Sigmoid colon (tissue), 7 donors: ENCODE results near the gene DBX2. TPM values are rescaled to one million over a fixed set of nuclear protein-coding genes. Genes with fewer than 3 reads are reported as not detected.

Experiments
- DNase-seq: peaks from one replicate; pipeline ENCODE4 v3.0.0-alpha.2; 2019
- H3K27ac ChIP-seq, 4 donors: fragments of 200-600 bp; sonication (generic); one replicate each; pipeline ENCODE4 v1.5.1; 2016 to 2019; ENCODE audit warnings: mild to moderate bottlenecking in 1 of 4
- H3K27me3 ChIP-seq, 3 donors: fragments of 200-600 bp; sonication (generic); one replicate each; pipeline ENCODE4 v1.5.1; 2019; ENCODE audit warnings: mild to moderate bottlenecking in 1 of 3
- H3K36me3 ChIP-seq, 4 donors: fragments of 200-600 bp; sonication (generic); one replicate each; pipeline ENCODE4 v1.5.1; 2016 to 2019
- H3K4me1 ChIP-seq, 4 donors: fragments of 200-600 bp; sonication (generic); one replicate each; pipeline ENCODE4 v1.5.1; 2017 to 2019
- H3K4me3 ChIP-seq, 4 donors: fragments of 200-600 bp; sonication (generic); one replicate each; pipeline ENCODE4 v1.5.1; 2017 to 2019; ENCODE audit warnings: mild to moderate bottlenecking in 2 of 4, moderate library complexity in 1 of 4
- H3K9me3 ChIP-seq, 4 donors: fragments of 200-600 bp in 3 of 4; sonication (generic) in 3 of 4; one replicate each; pipeline versions ENCODE4 v1.5.1 to v1.6.1; 2013 to 2019
- EP300 ChIP-seq, 4 donors: sonication (generic); formaldehyde crosslinking; IDR thresholded peaks; one replicate each; pipeline ENCODE4 v1.6.1; 2017; ENCODE audit warnings: antibody characterized with exemption in 4 of 4
- POLR2A ChIP-seq, 2 donors: fragments of 450-650 bp; IDR thresholded peaks; one replicate each; pipeline ENCODE4 v1.6.1; 2016; ENCODE audit warnings: antibody characterized with exemption in 2 of 2, mild to moderate bottlenecking in 2 of 2, moderate library complexity in 2 of 2
- POLR2AphosphoS5 ChIP-seq, 4 donors: sonication (generic); formaldehyde crosslinking; IDR thresholded peaks; one replicate each; pipeline ENCODE4 v1.6.1; 2017; ENCODE audit warnings: antibody characterized with exemption in 4 of 4
- WGBS, 2 donors: extraction: QIAGEN DNeasy Blood & Tissue Kit; methylation state at CpG; one replicate each; pipeline ENCODE4 v1.1.7; 2013; 5-methylcytosine and 5-hydroxymethylcytosine counted together
- intact Hi-C: fragments of 100-400 bp; cut with DNase I; formaldehyde crosslinking; loops from one replicate; pipeline ENCODE4 v1.15.1; 2023
- polyA plus RNA-seq, 3 donors: library from polyadenylated mRNA; stranded (reverse); fragments of 200-250 nt; gene quantifications; one replicate each; pipeline ENCODE4 v1.2.3, GENCODE V29; 2013
- total RNA-seq, 4 donors: library from RNA; depleted of rRNA; stranded (reverse); fragments of >200 nt; gene quantifications; one replicate each; pipeline ENCODE4 v1.1.0, GENCODE V29; 2016
- TF ChIP-seq, protein P1 (sequence below), 4 experiments: fragments of 450-650 bp in 3 of 4; fragments of 200-600 bp in 1 of 4; IDR thresholded peaks; one replicate each; pipeline ENCODE4 v1.5.1; 2016 to 2019; ENCODE audit warnings: antibody characterized with exemption in 4 of 4, mild to moderate bottlenecking in 3 of 4, moderate library complexity in 2 of 4
- donor health status: healthy with polysubstance abuse.
- donor health status: Bipolar disorder and iron deficiency.
- donor health status: healthy.

The DBX2 gene
- total and polyA plus RNA-seq, 7 donors: under 0.01 to 0.16 (median 0.01) TPM; not detected in 4

DNA sequence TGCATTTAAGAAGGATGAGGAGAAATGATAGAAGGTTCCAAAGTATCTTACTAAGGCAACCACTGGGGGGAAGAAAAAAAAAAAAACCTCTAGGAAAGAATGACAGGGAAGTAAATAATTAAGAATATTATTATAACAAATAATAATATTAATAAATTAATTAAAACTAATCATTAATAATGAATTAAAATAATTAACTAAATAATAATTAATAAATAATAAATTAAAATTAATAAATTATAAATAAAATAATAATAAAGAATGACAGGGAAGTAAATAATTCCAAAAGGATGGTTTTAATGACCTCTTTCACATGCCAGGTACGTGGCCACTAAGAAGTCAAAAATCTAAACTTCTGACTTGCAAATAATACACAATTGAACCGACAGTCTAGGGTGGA is 9.9 kb downstream of the DBX2 start:
- H3K36me3 ChIP-seq: no peaks in the 10 kb centered on the region
- intact Hi-C loops: no loop called here
- WGBS, 2 donors: 83 to 89% methylated on average over 2 of the region's 2 CpGs
- no peak for DNase-seq
- TF ChIP-seq, protein P1, sequence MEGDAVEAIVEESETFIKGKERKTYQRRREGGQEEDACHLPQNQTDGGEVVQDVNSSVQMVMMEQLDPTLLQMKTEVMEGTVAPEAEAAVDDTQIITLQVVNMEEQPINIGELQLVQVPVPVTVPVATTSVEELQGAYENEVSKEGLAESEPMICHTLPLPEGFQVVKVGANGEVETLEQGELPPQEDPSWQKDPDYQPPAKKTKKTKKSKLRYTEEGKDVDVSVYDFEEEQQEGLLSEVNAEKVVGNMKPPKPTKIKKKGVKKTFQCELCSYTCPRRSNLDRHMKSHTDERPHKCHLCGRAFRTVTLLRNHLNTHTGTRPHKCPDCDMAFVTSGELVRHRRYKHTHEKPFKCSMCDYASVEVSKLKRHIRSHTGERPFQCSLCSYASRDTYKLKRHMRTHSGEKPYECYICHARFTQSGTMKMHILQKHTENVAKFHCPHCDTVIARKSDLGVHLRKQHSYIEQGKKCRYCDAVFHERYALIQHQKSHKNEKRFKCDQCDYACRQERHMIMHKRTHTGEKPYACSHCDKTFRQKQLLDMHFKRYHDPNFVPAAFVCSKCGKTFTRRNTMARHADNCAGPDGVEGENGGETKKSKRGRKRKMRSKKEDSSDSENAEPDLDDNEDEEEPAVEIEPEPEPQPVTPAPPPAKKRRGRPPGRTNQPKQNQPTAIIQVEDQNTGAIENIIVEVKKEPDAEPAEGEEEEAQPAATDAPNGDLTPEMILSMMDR (IDR thresholded peaks at IDR 0.05): no peak
- TF ChIP-seq POLR2A (IDR thresholded peaks at IDR 0.05) (no peak), EP300 (IDR thresholded peaks at IDR 0.05) (no peak), POLR2AphosphoS5 (IDR thresholded peaks at IDR 0.05) (no peak)
- H3K4me1 ChIP-seq: no peaks in the 10 kb centered on the region
- no peaks in the 10 kb centered on the region for H3K9me3 ChIP-seq
- H3K27ac ChIP-seq: no peak overlapping the region
- H3K27me3 ChIP-seq: no peaks in the 10 kb centered on the region
- no peak overlapping the region for H3K4me3 ChIP-seq

DNA sequence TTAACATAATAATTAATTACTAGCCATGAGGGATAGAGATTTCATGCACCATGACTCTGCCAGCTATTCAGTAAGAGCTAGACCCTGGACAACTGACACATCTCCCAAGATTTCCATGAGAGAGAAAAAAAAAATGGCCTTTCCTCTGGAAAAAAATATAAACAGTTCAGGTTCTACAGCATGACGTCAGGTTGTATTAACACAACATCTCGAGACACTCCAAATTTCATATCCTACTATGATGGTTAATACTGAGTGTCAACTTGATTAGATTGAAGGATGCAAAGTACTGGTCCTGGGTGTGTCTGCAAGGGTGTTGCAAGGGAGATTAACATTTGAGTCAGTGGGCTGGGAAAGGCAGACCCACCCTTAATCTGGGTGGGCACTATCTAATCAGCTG is 11.1 kb downstream of the DBX2 start:
- no peaks in the 10 kb centered on the region for H3K4me1 ChIP-seq
- H3K9me3 ChIP-seq: no peaks in the 10 kb centered on the region
- H3K36me3 ChIP-seq: no peaks in the 10 kb centered on the region
- H3K4me3 ChIP-seq: no peak overlapping the region
- no peak for TF ChIP-seq EP300 (IDR thresholded peaks at IDR 0.05)
- TF ChIP-seq POLR2A (IDR thresholded peaks at IDR 0.05): no peak
- TF ChIP-seq, protein P1 (IDR thresholded peaks at IDR 0.05): no peak
- TF ChIP-seq POLR2AphosphoS5 (IDR thresholded peaks at IDR 0.05): no peak
- intact Hi-C loops: no loop called here
- no peak for DNase-seq
- 78 to 92% methylated on average over 2 of the region's 2 CpGs for WGBS, 2 donors
- H3K27me3 ChIP-seq: no peaks in the 10 kb centered on the region
- no peak overlapping the region for H3K27ac ChIP-seq

DNA sequence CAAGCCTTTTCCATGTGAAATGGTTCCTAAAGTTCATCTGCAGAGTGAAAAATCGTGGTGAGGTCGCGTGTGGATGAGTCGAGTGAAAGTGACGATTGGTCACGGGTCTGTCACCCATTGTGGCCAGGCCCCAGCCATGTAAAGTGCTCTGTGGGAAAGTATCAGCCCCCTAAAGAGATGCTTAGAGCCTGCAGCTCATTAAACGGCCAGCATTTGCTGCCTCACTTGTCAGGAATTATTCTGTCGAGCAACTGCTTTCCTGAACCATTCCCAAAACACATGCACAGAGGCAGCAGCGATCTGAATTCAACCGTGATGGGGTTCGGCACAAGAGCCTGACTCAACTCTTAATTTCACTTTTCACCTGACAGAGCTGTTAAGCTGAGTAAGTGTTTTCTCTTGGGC is 16.0 kb downstream of the DBX2 start:
- 56 to 65% methylated on average over 11 of the region's 11 CpGs for WGBS, 2 donors
- no peaks in the 10 kb centered on the region for H3K36me3 ChIP-seq
- no peaks in the 10 kb centered on the region for H3K27me3 ChIP-seq
- H3K27ac ChIP-seq: no peak overlapping the region
- H3K4me1 ChIP-seq: no peaks in the 10 kb centered on the region
- no peak for DNase-seq
- TF ChIP-seq EP300 (IDR thresholded peaks at IDR 0.05): no peak
- TF ChIP-seq POLR2A (IDR thresholded peaks at IDR 0.05): no peak
- TF ChIP-seq POLR2AphosphoS5 (IDR thresholded peaks at IDR 0.05): no peak
- TF ChIP-seq, protein P1 (IDR thresholded peaks at IDR 0.05): no peak
- H3K4me3 ChIP-seq: no peak overlapping the region
- no peaks in the 10 kb centered on the region for H3K9me3 ChIP-seq
- intact Hi-C loops: no loop called here

DNA sequence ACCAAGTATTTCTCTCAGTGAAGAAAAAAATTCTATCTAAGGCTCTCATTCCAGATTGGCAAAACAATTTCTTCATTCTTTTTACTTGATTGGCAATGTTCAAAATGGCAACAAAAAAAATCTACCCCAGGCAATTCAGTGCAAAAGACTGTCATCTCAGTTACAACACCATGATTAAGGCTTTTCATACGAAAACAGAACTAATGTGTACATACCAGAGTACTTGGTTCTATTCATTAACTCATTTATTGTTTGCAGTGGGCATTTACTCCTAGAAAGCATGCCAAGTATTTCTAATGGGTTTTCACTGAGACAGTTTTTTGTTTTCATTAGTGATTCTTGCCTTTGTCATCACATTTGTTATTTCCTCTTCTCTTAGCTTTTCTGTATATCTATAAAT is 33.0 kb downstream of the DBX2 start:
- intact Hi-C loops: no loop called here
- TF ChIP-seq POLR2A (IDR thresholded peaks at IDR 0.05) (no peak), EP300 (IDR thresholded peaks at IDR 0.05) (no peak), POLR2AphosphoS5 (IDR thresholded peaks at IDR 0.05) (no peak)
- TF ChIP-seq, protein P1 (IDR thresholded peaks at IDR 0.05): no peak
- no peak overlapping the region for H3K4me3 ChIP-seq

DNA sequence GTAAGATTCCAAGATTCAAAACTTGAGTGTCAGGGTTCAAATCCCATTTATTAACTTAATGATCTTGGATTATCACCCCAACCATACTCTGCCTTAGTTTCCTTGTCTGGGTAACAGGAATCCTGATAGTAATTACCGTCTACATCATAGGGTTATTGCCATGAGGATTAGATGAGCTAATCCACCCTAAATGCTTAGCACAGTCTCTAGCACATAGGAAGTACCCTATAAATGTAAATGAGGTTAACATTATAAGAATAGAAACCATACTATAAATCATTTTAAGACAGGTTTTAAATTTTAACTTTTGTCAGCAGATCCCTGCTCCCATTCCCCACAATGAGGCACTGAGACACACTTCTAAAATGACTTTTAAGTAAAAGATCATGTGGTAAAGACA is 36.5 kb downstream of the DBX2 start:
- no peaks in the 10 kb centered on the region for H3K4me1 ChIP-seq
- intact Hi-C loops: no loop called here
- H3K4me3 ChIP-seq: no peak overlapping the region
- DNase-seq: no peak
- no peaks in the 10 kb centered on the region for H3K9me3 ChIP-seq
- H3K36me3 ChIP-seq: no peaks in the 10 kb centered on the region
- 74 to 76% methylated on average over 1 of the region's 1 CpG for WGBS, 2 donors
- H3K27ac ChIP-seq: no peak overlapping the region
- H3K27me3 ChIP-seq: no peaks in the 10 kb centered on the region
- TF ChIP-seq EP300 (IDR thresholded peaks at IDR 0.05) (no peak), POLR2A (IDR thresholded peaks at IDR 0.05) (no peak), POLR2AphosphoS5 (IDR thresholded peaks at IDR 0.05) (no peak)
- TF ChIP-seq, protein P1 (IDR thresholded peaks at IDR 0.05): no peak

More for the DNA sequence above, 33.0 kb downstream of the DBX2 start:
- Histone ChIP-seq H3K4me1 (no peaks in the 10 kb centered on the region), H3K27ac (no peak overlapping the region), H3K36me3 (no peaks in the 10 kb centered on the region), H3K27me3 (no peaks in the 10 kb centered on the region), H3K9me3 (no peaks in the 10 kb centered on the region)
- DNase-seq: no peak
- 23 to 46% methylated on average over 1 of the region's 1 CpG for WGBS, 2 donors
